ENCODE results near the gene GSDMA. TPM values are rescaled to one million over a fixed set of nuclear protein-coding genes. Genes with fewer than 3 reads are reported as not detected.

Gene GSDMA
- polyA plus RNA-seq (2011; rRNA removed) (not detected in 2 replicates), polyA minus RNA-seq (2011; rRNA and poly(A)+ RNA removed) (not detected in 2 replicates)

- CTCF ChIA-PET: no interaction called here
- H3K27me3 ChIP-seq (ENCODE audit: control insufficient read depth, insufficient read depth, low read length): peaks cover 9% of the 10 kb centered on the region
- no peak within 1 kb of the TSS for H3K27ac ChIP-seq (ENCODE audit: low read depth, low read length)
- H3K9me3 ChIP-seq (ENCODE audit: control insufficient read depth, insufficient read depth, low read length): no peaks in the 10 kb centered on the region; the same call in 1 of the 2 replicates
- H3K4me3 ChIP-seq (ENCODE audit: low read depth, low read length): no peak within 1 kb of the TSS
- POLR2A ChIA-PET: interaction anchor here (0.5 kb wide), 1 partner anchor 1136 kb away, joined by 4 read pairs; no protein-coding TSS in a partner anchor
- no peak for DNase-seq (ENCODE audit: low read depth, low spot score)
- no peak for TF ChIP-seq CTCF (IDR thresholded peaks at IDR 0.05; ENCODE audit: low read depth, low read length)
Measured at GRCh38 chr17:39962642-39963220, at the start of gene GSDMA. TSS of gene GSDMA (plus strand) at chr17:39963004. CDS start at chr17:39965688, 2,684 bp downstream.

GRCh38 chr17:39913989-39914388, 48.8 kb upstream of the GSDMA start:
- Histone ChIP-seq H3K27ac (ENCODE audit: low read depth, low read length) (no peak overlapping the region), H3K9me3 (ENCODE audit: control insufficient read depth, insufficient read depth, low read length) (no peaks in the 10 kb centered on the region), H3K27me3 (ENCODE audit: control insufficient read depth, insufficient read depth, low read length) (no peaks in the 10 kb centered on the region), H3K4me3 (ENCODE audit: low read depth, low read length) (no peak overlapping the region)
- no peak for DNase-seq (ENCODE audit: low read depth, low spot score)
- TF ChIP-seq CTCF (IDR thresholded peaks at IDR 0.05; ENCODE audit: low read depth, low read length): no peak
- POLR2A ChIA-PET: no interaction called here
- CTCF ChIA-PET: no interaction called here

DNA sequence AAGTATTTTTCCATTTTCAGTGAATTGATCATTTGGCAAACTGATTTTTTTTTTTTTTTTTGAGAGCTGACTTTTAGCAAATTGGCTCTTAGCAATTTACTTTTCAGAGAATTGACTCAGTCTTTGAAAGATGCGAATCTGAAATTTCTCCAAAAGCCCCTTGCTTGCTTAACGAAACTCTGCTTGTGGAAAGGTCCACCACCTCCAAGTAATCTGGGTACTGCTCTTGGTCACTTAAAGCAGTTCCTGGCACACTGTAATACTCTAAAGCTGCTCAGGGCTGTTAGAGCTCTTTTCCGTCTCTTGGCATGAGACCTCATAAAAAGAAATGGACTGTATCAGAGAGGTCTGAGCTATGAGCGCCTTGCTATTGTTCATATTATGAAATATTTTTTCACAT, 47.2 kb upstream of the GSDMA start:
- CTCF ChIA-PET: interaction anchor here (0.6 to 1.4 kb wide), 6 partner anchors 10 to 1814 kb away, joined by 3 to 7 read pairs (median 4); no protein-coding TSS in a partner anchor
- POLR2A ChIA-PET: no interaction called here
- Histone ChIP-seq H3K27ac (ENCODE audit: low read depth, low read length) (no peak overlapping the region), H3K27me3 (ENCODE audit: control insufficient read depth, insufficient read depth, low read length) (no peaks in the 10 kb centered on the region), H3K4me3 (ENCODE audit: low read depth, low read length) (no peak overlapping the region), H3K9me3 (ENCODE audit: control insufficient read depth, insufficient read depth, low read length) (no peaks in the 10 kb centered on the region)
- no peak for DNase-seq (ENCODE audit: low read depth, low spot score)
- TF ChIP-seq CTCF (IDR thresholded peaks at IDR 0.05; ENCODE audit: low read depth, low read length): no peak

GRCh38 chr17:39916918-39917317, 45.9 kb upstream of the GSDMA start:
- CTCF ChIA-PET: interaction anchor here (0.6 to 0.9 kb wide), 3 partner anchors 22 to 187 kb away, joined by 3 to 5 read pairs (median 3); no protein-coding TSS in a partner anchor
- peak; percentile 41 for TF ChIP-seq CTCF (IDR thresholded peaks at IDR 0.05; ENCODE audit: low read depth, low read length)
- no peak for DNase-seq (ENCODE audit: low read depth, low spot score)

GRCh38 chr17:39919087-39919683, 43.6 kb upstream of the GSDMA start:
- no peak overlapping the region for H3K27ac ChIP-seq (ENCODE audit: low read depth, low read length)
- no peak for TF ChIP-seq CTCF (IDR thresholded peaks at IDR 0.05; ENCODE audit: low read depth, low read length)
- no peak for DNase-seq (ENCODE audit: low read depth, low spot score)
- POLR2A ChIA-PET: no interaction called here
- H3K9me3 ChIP-seq (ENCODE audit: control insufficient read depth, insufficient read depth, low read length): no peaks in the 10 kb centered on the region
- H3K27me3 ChIP-seq (ENCODE audit: control insufficient read depth, insufficient read depth, low read length): no peaks in the 10 kb centered on the region
- no peak overlapping the region for H3K4me3 ChIP-seq (ENCODE audit: low read depth, low read length)
- CTCF ChIA-PET: no interaction called here

More at GRCh38 chr17:39916918-39917317, 45.9 kb upstream of the GSDMA start:
- H3K4me3 ChIP-seq (ENCODE audit: low read depth, low read length): no peak overlapping the region
- H3K9me3 ChIP-seq (ENCODE audit: control insufficient read depth, insufficient read depth, low read length): no peaks in the 10 kb centered on the region
- H3K27ac ChIP-seq (ENCODE audit: low read depth, low read length): no peak overlapping the region
- POLR2A ChIA-PET: no interaction called here
- no peaks in the 10 kb centered on the region for H3K27me3 ChIP-seq (ENCODE audit: control insufficient read depth, insufficient read depth, low read length)
